Measurements from ENCODE around the gene CNBP. TPM values are rescaled to one million over a fixed set of nuclear protein-coding genes. Genes with fewer than 3 reads are reported as not detected.

The CNBP gene
- total and polyA plus RNA-seq, 9 of the 15 experiments (the other 6 are each of a cell fraction or from before 2014, with no cell fraction given), result 284 to 717 (median 412) TPM

- TF ChIP-seq FOXO4 (CRISPR knock-in tag; IDR thresholded peaks at IDR 0.05), result no peak
- TF ChIP-seq CREB1 (IDR thresholded peaks at IDR 0.05), result peak; percentile 95
- peak; percentile 86 for TF ChIP-seq CREB1 (CRISPR knock-in tag; IDR thresholded peaks at IDR 0.05)
- no peak for TF ChIP-seq ZFP36 (IDR thresholded peaks at IDR 0.05; ENCODE audit: low read depth, low read length, partially characterized antibody)
- TF ChIP-seq MTA1 (IDR thresholded peaks at IDR 0.05; ENCODE audit: borderline replicate concordance), result peak; percentile 97
- no peak; the same call in 1 of the 2 replicates for TF ChIP-seq ZNF511 (CRISPR knock-in tag; IDR thresholded peaks at IDR 0.05)
- TF ChIP-seq HEY1 (CRISPR knock-in tag; IDR thresholded peaks at IDR 0.05; ENCODE audit: borderline replicate concordance), result no peak
- 0 out of 2 replicates have a peak, but pooled peaks have one; percentile 59 for TF ChIP-seq ZNF197 (CRISPR knock-in tag; IDR thresholded peaks at IDR 0.05; ENCODE audit: low read depth)
- TF ChIP-seq CSDE1 (IDR thresholded peaks at IDR 0.05), result peak in 1 of 2 experiments; percentile 53; a peak in 1 of 4 replicates
- peak; percentile 81 for TF ChIP-seq NFATC3 (IDR thresholded peaks at IDR 0.05)
- no peak for TF ChIP-seq FOXJ3 (CRISPR knock-in tag; IDR thresholded peaks at IDR 0.05)
- TF ChIP-seq C11orf30 (IDR thresholded peaks at IDR 0.05; ENCODE audit: low read depth), result peak; percentile 100
- peak; percentile 79 for TF ChIP-seq NFRKB (IDR thresholded peaks at IDR 0.05; ENCODE audit: low read depth)
- peak; percentile 92 to 97 for TF ChIP-seq FOXK2 (conservative IDR thresholded peaks at IDR 0.05 in 1 of 2, IDR thresholded peaks at IDR 0.05 in 1 of 2; ENCODE audit: low read depth in 2 of 2)
Measured at GRCh38 chr3:129160891-129161859, 22.5 kb downstream of the CNBP start, which contains the start of gene ISY1 (continued).

Measured in K562 (cell line).